ENCODE results near the gene ZNF865.

- TF ChIP-seq, protein P1, sequence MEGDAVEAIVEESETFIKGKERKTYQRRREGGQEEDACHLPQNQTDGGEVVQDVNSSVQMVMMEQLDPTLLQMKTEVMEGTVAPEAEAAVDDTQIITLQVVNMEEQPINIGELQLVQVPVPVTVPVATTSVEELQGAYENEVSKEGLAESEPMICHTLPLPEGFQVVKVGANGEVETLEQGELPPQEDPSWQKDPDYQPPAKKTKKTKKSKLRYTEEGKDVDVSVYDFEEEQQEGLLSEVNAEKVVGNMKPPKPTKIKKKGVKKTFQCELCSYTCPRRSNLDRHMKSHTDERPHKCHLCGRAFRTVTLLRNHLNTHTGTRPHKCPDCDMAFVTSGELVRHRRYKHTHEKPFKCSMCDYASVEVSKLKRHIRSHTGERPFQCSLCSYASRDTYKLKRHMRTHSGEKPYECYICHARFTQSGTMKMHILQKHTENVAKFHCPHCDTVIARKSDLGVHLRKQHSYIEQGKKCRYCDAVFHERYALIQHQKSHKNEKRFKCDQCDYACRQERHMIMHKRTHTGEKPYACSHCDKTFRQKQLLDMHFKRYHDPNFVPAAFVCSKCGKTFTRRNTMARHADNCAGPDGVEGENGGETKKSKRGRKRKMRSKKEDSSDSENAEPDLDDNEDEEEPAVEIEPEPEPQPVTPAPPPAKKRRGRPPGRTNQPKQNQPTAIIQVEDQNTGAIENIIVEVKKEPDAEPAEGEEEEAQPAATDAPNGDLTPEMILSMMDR (conservative IDR thresholded peaks at IDR 0.05; ENCODE audit: low read length): no peak
- TF ChIP-seq EZH2phosphoT487 (IDR thresholded peaks at IDR 0.05; ENCODE audit: borderline replicate concordance, low read depth, low read length): no peak
These were observed 58.5 kb downstream of the ZNF865 start for GRCh38 chr19:55663846-55664536.

Measured in OCI-LY7 (cell line).